Muscle of leg (tissue), 11 donors: Measurements from ENCODE around the gene SLX9. TPM values are rescaled to one million over a fixed set of nuclear protein-coding genes. Genes with fewer than 3 reads are reported as not detected.

Experiments
- DNase-seq: peaks from one replicate; pipeline ENCODE4 v3.0.0; 2013
- H3K27ac ChIP-seq: one replicate; pipeline ENCODE4 v1.5.1; 2013; ENCODE audit warnings: mild to moderate bottlenecking, low read length, control low read depth
- H3K27me3 ChIP-seq: one replicate; pipeline ENCODE4 v1.6.1; 2013; ENCODE audit warnings: low read length; ENCODE audit not compliant: control insufficient read depth, insufficient read depth
- H3K36me3 ChIP-seq: one replicate; pipeline ENCODE4 v1.6.1; 2013; ENCODE audit warnings: low read length; ENCODE audit not compliant: control insufficient read depth, insufficient read depth
- H3K4me1 ChIP-seq: one replicate; pipeline ENCODE4 v1.6.1; 2013; ENCODE audit warnings: low read length; ENCODE audit not compliant: control insufficient read depth, insufficient read depth
- H3K4me3 ChIP-seq: one replicate; pipeline ENCODE4 v1.5.1; 2013; ENCODE audit warnings: low read length, control low read depth
- H3K9me3 ChIP-seq: replicated peaks from 2 replicates; pipeline ENCODE4 v1.6.1; 2013; ENCODE audit warnings: low read depth, low read length; ENCODE audit not compliant: control insufficient read depth
- WGBS: methylation state at CpG from one replicate; pipeline ENCODE4 v1.1.5; 2013; ENCODE audit warnings: missing lambda C conversion rate; ENCODE audit not compliant: insufficient coverage; 5-methylcytosine and 5-hydroxymethylcytosine counted together
- polyA plus RNA-seq, 8 donors: library from polyadenylated mRNA; unstranded; fragments of 120-200 nt; gene quantifications; one replicate each; pipeline versions ENCODE4 v1.2.1 to v1.2.3, GENCODE V29; 2013; ENCODE audit warnings: inconsistent platforms in 1 of 8, low replicate concordance in 1 of 8; ENCODE audit not compliant: insufficient read length in 8 of 8, insufficient read depth in 1 of 8
- total RNA-seq: library from RNA; stranded (reverse); fragments of 120-200 nt; gene quantifications from one replicate; pipeline ENCODE4 v1.2.4, GENCODE V29; 2013

SLX9 gene
- total and polyA plus RNA-seq, 9 donors: 16.0 to 27.5 (median 21.2) TPM

DNA sequence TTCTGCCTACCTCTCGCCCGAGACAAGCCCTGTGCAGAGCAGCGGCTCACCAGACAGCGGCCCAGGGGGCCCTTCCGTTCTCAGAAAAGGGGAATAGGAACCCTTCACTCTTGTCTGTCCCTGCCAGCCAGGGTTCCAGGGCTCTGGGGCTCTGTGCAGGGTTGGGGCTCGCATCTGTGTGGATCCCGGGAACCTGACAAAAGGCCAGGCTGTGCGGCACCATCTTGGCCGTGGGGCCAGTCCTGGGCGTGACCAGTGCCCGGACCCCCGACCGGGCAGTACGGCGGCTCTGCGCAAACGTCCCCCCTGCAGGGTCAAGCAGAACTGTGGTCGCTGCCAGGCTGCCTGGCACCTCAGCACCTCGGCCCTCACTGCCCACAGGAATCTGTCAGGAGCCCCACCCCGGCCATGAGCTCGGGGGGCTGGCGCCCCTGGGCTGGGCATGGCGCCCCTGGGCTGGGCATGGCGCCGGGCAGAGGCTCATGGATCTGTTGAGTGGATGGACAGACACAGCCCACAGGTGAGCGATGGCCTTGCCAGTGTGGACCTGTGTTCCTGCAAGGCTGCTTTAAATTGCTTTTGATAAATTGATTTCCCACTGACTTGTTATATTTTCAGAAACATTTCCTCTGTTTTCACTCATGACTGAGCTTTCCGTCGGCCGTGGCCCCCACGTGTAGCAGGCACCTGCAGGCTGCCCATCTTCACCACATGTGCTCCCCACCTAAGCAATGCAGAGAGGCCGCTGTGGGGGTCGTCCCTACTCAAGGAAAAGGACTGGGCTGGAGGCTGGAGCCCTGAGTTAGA lies 59.0 kb downstream of the SLX9 start:
- H3K4me1 ChIP-seq: peaks cover 78% of the 10 kb centered on the region

GRCh38 chr21:44999428-44999971 lies 59.7 kb downstream of the SLX9 start:
- Histone ChIP-seq H3K9me3 (no peaks in the 10 kb centered on the region), H3K27ac (no peak overlapping the region), H3K4me1 (peaks cover 72% of the 10 kb centered on the region), H3K36me3 (no peaks in the 10 kb centered on the region), H3K4me3 (no peak overlapping the region), H3K27me3 (no peaks in the 10 kb centered on the region)
- DNase-seq: no peak
- WGBS: 71% methylated on average over 4 of the region's 17 CpGs

More for the DNA sequence above, 59.0 kb downstream of the SLX9 start:
- DNase-seq: no peak
- H3K36me3 ChIP-seq: no peaks in the 10 kb centered on the region
- H3K4me3 ChIP-seq: no peak overlapping the region
- no peak overlapping the region for H3K27ac ChIP-seq
- H3K9me3 ChIP-seq: no peaks in the 10 kb centered on the region
- H3K27me3 ChIP-seq: no peaks in the 10 kb centered on the region
- 89% methylated on average over 23 of the region's 32 CpGs for WGBS

- no peak overlapping the region for H3K4me3 ChIP-seq
- H3K27ac ChIP-seq: no peak overlapping the region
- WGBS: 75% methylated on average over 23 of the region's 29 CpGs
These were observed 60.3 kb downstream of the SLX9 start for GRCh38 chr21:44999972-45000636.

DNA sequence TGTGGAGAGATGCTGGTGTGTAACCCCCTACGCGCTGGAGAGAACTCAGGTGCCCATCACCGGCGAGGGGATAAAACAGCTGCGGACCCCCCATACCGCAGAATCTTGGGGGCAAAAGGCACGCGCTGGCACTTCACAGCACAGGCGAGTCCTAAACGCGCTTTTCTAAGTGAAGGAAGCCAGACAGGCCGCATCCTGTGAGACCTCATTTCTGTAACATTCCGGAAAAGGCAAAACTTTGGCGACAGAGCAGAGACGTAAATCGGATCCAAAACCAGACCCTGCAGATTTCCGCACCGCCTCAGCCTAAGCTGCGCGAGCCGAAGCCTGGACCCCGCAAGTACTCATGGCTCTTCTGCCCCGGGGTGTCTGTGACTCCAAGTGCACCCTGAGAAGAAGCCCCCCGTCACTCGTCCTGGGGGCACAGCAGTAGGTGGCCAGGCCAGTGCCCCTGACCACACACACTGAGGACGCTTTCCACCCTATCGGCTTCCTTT lies 60.9 kb downstream of the SLX9 start:
- no peaks in the 10 kb centered on the region for H3K9me3 ChIP-seq
- peak overlapping the region; percentile 55 for H3K27ac ChIP-seq
- 35% methylated on average over 22 of the region's 27 CpGs for WGBS
- no peak overlapping the region for H3K4me3 ChIP-seq
- peaks cover 60% of the 10 kb centered on the region for H3K4me1 ChIP-seq
- peak; percentile 69 for DNase-seq
- no peaks in the 10 kb centered on the region for H3K27me3 ChIP-seq
- no peaks in the 10 kb centered on the region for H3K36me3 ChIP-seq

More at GRCh38 chr21:44999972-45000636, 60.3 kb downstream of the SLX9 start:
- Histone ChIP-seq H3K4me1 (peaks cover 66% of the 10 kb centered on the region), H3K9me3 (no peaks in the 10 kb centered on the region), H3K36me3 (no peaks in the 10 kb centered on the region), H3K27me3 (no peaks in the 10 kb centered on the region)
- DNase-seq: no peak

DNA sequence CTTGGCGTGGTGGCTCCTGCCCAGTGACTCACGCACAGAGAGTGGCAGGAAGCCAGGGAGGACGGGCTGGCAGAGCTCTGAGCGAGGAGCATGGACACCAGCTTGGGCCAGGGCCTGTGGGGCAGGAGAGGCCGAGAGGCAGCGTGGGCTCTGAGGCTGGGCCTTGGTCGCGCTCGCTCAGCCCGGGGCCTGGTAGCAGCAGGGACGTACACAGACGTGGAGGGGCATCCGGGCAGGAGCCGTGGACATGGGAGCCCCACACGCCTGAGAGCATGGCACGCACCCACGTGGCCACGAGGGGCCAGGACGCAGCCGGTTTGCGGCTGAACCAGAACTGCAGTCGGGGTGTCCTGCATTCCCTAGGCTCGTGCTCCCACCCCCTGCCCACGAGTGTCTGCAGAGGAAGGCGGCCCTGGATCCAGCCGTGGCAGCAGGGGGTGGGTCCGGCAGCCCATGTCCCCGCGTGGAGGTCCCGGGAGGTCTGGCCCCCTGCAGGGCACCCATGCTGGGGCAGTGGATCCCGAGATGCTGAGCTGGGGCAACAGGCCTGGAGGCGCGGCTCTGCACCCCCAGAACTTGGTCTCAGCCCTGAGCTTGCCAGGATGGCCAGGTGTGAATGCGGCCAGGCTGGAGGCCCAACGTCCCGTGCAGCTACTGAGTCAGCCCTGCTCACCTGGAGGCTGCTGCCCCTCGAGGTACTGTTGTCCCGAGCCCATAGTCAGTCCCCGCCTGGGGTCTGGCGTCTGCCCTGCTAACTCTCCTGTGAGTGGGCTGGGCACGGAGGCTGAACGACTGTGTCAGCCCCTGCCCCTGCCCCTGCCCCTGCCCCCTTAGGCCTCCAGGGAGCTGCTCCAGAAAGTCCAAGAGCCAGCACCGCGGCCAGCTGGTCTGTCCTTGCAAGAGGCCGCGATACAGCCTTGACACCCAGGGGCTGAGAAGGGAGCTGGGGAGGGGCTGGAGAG lies 61.6 kb downstream of the SLX9 start:
- no peaks in the 10 kb centered on the region for H3K36me3 ChIP-seq
- H3K9me3 ChIP-seq: no peaks in the 10 kb centered on the region
- no peak overlapping the region for H3K4me3 ChIP-seq
- no peaks in the 10 kb centered on the region for H3K27me3 ChIP-seq
- peak; percentile 67 for DNase-seq
- H3K4me1 ChIP-seq: peaks cover 52% of the 10 kb centered on the region
- WGBS: 69% methylated on average over 42 of the region's 46 CpGs
- H3K27ac ChIP-seq: peak overlapping the region; percentile 55

GRCh38 chr21:45002381-45003204 lies 62.8 kb downstream of the SLX9 start:
- H3K36me3 ChIP-seq: no peaks in the 10 kb centered on the region
- DNase-seq: no peak
- whole genome bisulfite sequencing: 90% methylated on average over 17 of the region's 28 CpGs
- H3K27ac ChIP-seq: no peak overlapping the region
- peaks cover 41% of the 10 kb centered on the region for H3K4me1 ChIP-seq
- no peaks in the 10 kb centered on the region for H3K27me3 ChIP-seq
- H3K9me3 ChIP-seq: no peaks in the 10 kb centered on the region
- no peak overlapping the region for H3K4me3 ChIP-seq

DNA sequence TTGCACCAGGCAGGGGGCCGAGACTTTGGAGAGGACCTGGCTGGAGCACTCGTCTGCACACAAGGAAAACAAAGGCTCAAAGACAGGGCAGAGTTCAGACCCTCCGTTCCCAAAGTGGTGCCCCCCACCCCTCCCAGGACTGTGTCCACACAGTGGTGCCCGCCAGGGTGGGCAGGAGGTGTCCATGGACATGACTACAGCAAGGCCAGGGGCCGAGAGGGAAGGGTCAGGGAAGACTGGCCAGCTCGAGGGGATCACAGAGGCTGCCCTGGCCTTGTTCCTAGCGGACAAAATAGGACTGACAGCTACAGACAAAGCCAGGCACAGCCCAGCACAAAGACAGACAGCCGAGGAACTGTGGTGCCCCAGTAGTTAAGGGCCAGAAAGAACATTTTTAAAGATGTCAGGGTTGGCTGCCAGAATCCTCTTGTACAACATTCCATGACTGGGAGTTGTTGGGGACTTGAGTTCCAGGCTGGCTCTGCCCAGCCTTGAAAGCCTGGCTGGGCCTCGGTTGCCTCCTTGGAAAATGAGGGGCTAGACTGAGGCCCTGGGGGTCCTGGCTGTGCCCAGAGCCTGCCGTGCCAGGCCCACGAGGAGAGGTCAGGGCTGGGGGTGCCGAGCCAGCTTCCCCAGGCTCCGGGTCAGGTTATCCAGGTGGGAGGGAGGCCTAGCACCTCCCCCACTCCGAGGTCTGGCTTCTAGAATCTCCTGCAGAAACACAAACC lies 63.7 kb downstream of the SLX9 start:
- 69% methylated on average over 6 of the region's 14 CpGs for WGBS
- no peak overlapping the region for H3K4me3 ChIP-seq
- H3K4me1 ChIP-seq: peaks cover 32% of the 10 kb centered on the region
- no peaks in the 10 kb centered on the region for H3K9me3 ChIP-seq
- no peak for DNase-seq
- H3K36me3 ChIP-seq: no peaks in the 10 kb centered on the region
- H3K27ac ChIP-seq: no peak overlapping the region
- peaks cover under 1% of the 10 kb centered on the region for H3K27me3 ChIP-seq

- no peaks in the 10 kb centered on the region for H3K36me3 ChIP-seq
- no peak for DNase-seq
- no peaks in the 10 kb centered on the region for H3K9me3 ChIP-seq
- WGBS: 94% methylated on average over 5 of the region's 8 CpGs
- peaks cover 29% of the 10 kb centered on the region for H3K4me1 ChIP-seq
- H3K27me3 ChIP-seq: peaks cover 3% of the 10 kb centered on the region
- H3K4me3 ChIP-seq: no peak overlapping the region
- no peak overlapping the region for H3K27ac ChIP-seq
These were observed 64.2 kb downstream of the SLX9 start for GRCh38 chr21:45004059-45004422.
